ENCODE results near the gene EBF3.

The EBF3 gene

GRCh38 chr10:129831150-129831549 lies 132.9 kb downstream of the EBF3 start:
- no peak for DNase-seq

DNA sequence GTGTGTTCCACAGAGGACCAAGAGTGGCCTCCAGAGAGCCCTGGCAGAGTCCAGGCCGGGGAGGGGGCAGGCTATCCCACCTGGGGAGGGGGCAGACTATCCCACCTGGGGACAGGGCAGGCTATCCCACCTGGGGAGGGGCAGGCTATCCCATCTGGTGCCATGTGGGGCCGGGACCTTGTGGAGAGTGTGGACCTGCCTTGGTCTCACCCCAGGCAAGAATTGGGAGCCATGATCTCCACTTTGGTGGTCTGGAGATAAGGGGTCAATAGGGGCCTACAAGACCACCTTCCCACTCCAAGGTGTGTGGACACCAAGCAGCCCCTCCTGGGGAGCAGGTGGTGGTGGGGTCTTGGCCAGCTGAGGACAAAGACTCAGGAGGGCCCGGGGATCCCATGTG lies 138.2 kb downstream of the EBF3 start:
- DNase-seq: no peak

- DNase-seq: no peak
Observed at GRCh38 chr10:129825221-129825620, 138.9 kb downstream of the EBF3 start.

DNA sequence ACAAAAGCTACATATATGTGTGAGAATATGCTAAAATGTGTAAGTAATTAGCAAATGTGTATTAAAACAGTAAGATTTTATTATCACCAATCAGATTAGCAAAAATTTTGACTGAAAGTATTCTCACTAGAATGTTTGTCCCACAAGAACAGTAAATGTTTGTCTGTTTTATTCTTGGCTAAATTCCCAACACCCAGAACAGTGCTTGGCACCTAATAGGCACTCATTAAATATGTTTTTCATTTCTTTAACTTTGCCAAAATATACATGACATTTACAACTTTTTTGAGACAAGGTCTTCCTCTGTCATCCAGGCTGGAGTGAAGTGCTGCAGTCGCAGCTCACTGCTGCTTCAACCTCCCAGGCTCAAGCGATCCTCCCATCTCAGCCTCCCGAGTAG lies 143.6 kb downstream of the EBF3 start:
- DNase-seq: no peak

GRCh38 chr10:129816656-129817045 lies 147.4 kb downstream of the EBF3 start:
- DNase-seq: no peak

- no peak for DNase-seq
Observed at GRCh38 chr10:129815898-129816655, 148.0 kb downstream of the EBF3 start.

- no peak for DNase-seq
Observed at GRCh38 chr10:129814681-129815646, 149.1 kb downstream of the EBF3 start.

DNA sequence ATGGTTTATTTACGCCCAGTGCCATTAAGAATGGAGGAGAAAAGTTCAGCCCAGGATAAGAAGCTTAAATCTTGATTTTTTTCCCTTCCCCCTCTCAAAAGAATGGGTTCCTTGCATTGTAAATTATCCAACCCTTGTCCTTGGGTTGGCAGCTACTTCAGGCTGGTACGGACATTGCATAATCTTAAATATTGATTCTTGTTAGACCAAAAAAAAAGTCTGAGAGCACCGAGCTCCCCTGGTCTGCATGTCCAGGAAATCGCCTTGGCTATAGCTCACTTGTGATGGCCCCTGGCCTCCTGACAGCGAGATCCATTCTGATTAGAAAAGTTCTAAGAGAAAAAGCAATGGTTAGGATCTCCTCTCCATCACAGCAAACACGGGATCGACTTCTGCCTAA lies 151.7 kb downstream of the EBF3 start:
- no peak for DNase-seq

GRCh38 chr10:129811208-129811607 lies 152.9 kb downstream of the EBF3 start:
- DNase-seq: no peak

- no peak for DNase-seq
Observed at GRCh38 chr10:129809841-129810240, 154.2 kb downstream of the EBF3 start.

DNA sequence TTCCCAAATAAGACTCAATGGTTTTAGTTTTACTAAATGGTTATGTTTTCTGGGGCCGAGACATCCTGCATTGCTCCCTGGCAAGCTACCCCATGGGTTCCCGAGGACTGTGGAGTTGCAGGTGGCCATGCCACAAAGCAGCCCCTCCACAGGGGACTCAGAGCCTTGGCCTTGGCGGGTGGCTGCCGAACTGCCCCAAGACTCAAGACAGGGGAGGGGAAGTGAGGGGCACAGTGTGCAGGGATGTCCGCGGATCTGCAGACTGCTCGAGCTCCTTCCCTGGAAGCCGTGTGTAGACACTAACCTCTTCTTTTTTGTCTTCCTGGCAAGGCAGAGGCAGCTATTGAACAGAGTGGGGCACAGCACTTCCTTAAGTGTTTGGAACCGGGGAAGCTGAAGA lies 154.6 kb downstream of the EBF3 start:
- DNase-seq: no peak

DNA sequence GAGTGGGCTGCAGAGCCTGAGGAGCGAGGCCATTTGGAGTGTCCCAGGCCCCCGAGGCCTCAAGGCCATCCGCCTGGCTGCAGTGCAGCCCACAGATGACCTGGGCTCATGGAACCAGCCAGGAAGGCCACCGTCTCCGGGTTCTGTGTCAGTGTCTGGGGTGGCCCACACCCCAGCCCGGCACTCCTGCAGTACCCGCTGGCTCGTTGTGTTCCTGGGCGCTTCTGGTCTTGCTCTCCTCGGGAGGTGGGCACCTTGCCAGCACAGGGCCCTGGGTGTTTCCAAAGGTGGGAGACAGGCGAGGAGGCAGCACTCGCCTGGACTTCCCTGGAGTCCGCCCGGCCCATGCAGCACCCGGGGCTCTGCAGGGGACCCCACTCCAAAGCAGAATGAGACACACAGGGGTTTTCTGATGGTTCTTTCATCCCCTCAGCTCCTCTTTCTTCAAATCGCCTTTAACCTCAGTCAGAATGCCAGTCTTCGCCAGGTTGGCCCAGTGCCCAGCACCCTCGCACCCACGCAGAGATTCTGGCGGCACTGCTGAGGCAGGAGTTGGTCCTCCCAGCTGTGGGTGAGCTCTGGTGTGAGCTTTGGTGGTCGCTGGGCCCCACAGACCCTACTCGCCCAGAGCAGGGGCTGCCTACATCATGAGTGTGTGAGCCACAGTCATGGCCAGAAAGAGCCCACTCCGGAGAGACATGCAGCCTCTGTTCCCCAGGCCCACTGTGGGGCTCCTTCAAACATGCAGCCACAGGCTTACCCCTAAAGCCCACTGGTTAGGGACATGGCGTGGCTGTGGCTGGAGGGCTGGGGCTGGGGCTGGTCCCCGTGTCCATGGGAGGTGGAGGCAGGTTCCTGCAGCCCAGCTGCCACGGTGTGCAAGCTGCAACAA lies 155.7 kb downstream of the EBF3 start:
- DNase-seq: no peak

DNA sequence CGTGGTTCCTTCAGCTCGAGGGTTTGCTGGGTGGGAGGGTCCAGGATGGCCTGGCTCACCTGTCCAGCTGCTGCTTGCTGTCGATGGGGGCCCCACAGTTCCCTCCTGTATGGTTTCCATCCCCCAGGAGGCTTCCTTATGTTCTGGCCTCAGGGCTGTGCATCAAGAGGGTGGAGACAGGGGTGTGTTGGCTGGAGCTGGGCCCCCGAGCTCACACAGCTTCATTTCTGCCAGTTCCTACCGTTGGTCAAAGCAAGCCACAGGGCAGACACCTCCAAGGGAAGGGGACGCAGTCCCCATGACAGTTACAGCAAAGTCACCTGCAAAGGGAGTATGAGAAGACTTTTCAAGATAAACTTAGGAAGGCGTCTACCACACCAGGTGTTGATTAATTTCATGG lies 156.9 kb downstream of the EBF3 start:
- DNase-seq: no peak

DNA sequence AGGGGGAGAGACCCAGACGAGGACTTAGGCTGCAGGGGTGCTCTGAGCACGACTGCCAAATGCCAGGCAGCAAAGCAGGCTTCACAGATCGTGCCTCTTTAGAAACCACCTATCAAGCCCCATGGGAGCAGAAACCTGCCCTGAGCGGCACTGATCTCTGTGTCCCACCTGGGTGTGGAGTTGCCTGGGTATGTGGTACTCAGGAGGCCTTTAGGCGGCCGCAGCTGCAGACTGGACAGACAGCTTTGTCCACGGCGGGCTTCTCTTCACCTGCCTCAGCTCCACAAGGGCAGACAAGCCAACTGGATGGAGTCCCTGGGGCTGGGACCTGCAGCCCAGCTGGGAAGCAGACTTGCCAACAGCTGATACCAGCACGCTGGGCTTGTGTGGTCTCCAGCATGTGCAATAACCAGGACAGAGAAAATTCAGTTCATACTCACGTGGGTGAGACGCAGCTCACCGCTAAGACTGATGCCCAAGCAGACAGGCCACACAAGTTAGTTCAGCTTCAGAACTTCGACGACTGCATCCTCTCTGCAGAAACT lies 163.2 kb downstream of the EBF3 start:
- DNase-seq: no peak

DNA sequence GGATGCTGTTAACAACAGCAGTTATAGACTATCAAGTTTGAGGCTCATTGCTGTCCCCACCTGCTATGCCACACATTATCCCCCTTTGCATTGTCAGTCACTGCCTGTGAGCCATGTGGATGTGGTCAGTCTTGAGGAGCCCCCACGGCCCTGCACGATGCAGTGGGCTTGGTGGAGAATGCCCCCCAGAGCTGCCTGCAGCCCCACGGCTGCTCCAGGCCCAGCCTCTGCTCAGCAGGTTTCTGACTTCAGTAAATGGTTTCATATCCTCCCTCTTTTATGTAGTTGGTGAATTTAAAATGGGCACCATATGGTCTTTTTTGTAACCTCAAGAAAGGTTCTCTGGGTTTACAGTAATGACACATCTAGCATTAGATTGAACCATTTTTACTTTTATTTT lies 164.1 kb downstream of the EBF3 start:
- DNase-seq: no peak

GRCh38 chr10:129796710-129797420 lies 167.2 kb downstream of the EBF3 start:
- DNase-seq: no peak

- no peak for DNase-seq
Observed at GRCh38 chr10:129793996-129794395, 170.1 kb downstream of the EBF3 start.

GRCh38 chr10:129793479-129793878 lies 170.6 kb downstream of the EBF3 start:
- DNase-seq: no peak

GRCh38 chr10:129792864-129793263 lies 171.2 kb downstream of the EBF3 start:
- no peak for DNase-seq

GRCh38 chr10:129792141-129792540 lies 171.9 kb downstream of the EBF3 start:
- no peak for DNase-seq

- no peak for DNase-seq
Observed at GRCh38 chr10:129790715-129791446, 173.2 kb downstream of the EBF3 start.
